ENCODE data around the gene ZNF683. TPM values are rescaled to one million over a fixed set of nuclear protein-coding genes. Genes with fewer than 3 reads are reported as not detected.
A peak's percentile ranks its signal among the peaks of the same experiment; 100 is the strongest.

ZNF683 gene
- total RNA-seq, 1 experiment from 2014 or later: not detected

- DNase-seq (ENCODE audit: low read depth): no peak
- in situ Hi-C loops (cut with HindIII; ENCODE audit: low pct_unique_long_range_greater_than_20kb, low sequenced_read_pairs): no loop called here
Observed at GRCh38 chr1:26323382-26323781, 49.2 kb downstream of the ZNF683 start.

DNA sequence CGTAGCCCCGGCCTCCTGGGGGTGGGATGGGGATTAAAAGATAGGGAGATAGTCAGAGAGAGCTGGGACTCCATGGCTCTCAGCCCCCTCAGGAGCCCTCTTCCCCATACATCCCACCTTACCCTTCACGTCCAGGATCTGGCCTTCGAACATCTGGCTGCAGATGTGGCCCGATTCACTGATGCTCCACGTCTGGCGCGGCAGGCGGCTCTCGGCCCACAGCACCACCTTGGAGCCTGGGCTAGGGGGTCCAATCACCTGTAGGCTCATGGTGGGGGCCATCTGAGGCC, 50.6 kb downstream of the ZNF683 start:
- in situ Hi-C loops (cut with HindIII; ENCODE audit: low pct_unique_long_range_greater_than_20kb, low sequenced_read_pairs): no loop called here
- DNase-seq (ENCODE audit: low read depth): no peak

DNA sequence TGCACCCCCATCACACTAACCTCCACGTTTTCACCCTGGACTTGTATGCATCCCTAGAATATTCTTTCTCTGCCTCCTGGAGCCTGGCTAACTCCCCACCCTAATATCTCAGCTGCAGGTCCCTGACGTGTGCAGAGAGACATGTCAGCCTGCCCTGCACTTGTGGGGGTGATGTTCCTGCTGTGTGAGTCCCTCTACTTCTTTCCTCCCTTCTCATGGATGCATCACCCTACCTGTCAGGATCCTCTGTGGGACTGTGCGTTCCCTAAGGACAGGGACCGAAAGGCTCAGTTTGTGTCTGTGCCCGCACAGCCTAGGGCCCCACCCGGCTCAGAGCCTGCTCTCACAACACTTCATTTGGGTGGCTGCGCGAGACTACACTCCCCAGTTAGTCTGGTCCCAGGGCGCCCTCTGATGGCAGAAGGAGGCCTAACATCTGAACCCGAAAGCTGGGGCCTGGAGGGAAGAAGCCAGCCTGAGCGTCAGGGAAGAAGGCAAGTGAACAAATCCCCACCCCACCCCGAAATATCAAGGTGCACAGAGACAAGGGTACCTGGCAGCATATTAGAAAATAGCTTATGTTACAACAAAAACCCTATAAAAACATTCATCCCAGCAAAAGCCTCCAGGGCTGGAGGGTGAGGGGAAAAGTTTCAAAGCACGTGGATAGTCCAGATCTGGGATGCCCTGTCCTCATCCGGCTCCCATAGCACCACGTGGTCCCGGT, 51.1 kb downstream of the ZNF683 start:
- in situ Hi-C loops (cut with HindIII; ENCODE audit: low pct_unique_long_range_greater_than_20kb, low sequenced_read_pairs): no loop called here
- DNase-seq (ENCODE audit: low read depth): peak; percentile 78

- no peak for DNase-seq (ENCODE audit: low read depth)
- in situ Hi-C loops (cut with HindIII; ENCODE audit: low pct_unique_long_range_greater_than_20kb, low sequenced_read_pairs): no loop called here
Observed at GRCh38 chr1:26320896-26321295, 51.7 kb downstream of the ZNF683 start.

- no peak for DNase-seq (ENCODE audit: low read depth)
- in situ Hi-C loops (cut with HindIII; ENCODE audit: low pct_unique_long_range_greater_than_20kb, low sequenced_read_pairs): no loop called here
Observed at GRCh38 chr1:26318338-26319064, 54.0 kb downstream of the ZNF683 start.

DNA sequence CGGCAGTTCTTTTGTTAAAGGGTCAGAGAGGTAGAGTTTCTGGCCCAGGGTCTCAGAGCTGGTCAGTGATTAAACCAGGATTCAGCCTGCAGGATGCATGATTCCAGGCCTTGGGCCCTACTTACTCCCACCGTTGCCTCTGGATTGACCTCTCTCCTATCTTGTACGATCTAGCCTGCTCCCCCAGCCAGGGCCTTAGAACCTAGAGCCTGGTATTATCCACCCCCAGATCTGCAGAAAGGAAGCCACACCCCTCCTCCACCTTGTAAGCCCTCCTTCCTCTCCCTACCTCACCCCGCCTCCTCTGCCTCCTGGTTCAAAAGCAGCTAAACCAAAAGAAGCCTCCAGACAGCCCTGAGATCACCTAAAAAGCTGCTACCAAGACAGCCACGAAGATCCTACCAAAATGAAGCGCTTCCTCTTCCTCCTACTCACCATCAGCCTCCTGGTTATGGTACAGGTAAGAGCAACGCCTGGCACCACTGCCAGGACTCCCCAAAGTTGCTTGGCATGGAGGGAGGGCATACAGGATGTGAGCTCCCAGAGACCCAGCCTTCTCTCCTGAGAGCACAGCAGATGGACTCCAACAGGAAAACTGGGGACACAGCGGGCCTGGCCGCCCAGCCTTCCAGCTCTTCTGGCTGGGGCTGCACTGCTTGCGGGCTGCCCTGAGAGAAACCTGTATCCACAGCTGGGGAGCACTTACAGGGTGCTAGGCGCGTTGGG, 54.8 kb downstream of the ZNF683 start, which contains the start of gene CD52:
TSS of gene CD52 (plus strand) at position 347 of the 726 bp plus-strand sequence. CDS start at position 407, 60 bp downstream.
- in situ Hi-C loops (cut with HindIII; ENCODE audit: low pct_unique_long_range_greater_than_20kb, low sequenced_read_pairs): no loop called here

GRCh38 chr1:26317146-26317545, 55.4 kb downstream of the ZNF683 start:
- in situ Hi-C loops (cut with HindIII; ENCODE audit: low pct_unique_long_range_greater_than_20kb, low sequenced_read_pairs): no loop called here

More for the DNA sequence above, 54.8 kb downstream of the ZNF683 start, which contains the start of gene CD52:
- DNase-seq (ENCODE audit: low read depth): no peak

GRCh38 chr1:26315874-26316850, 56.4 kb downstream of the ZNF683 start:
- in situ Hi-C loops (cut with HindIII; ENCODE audit: low pct_unique_long_range_greater_than_20kb, low sequenced_read_pairs): no loop called here
- no peak for DNase-seq (ENCODE audit: low read depth)

More at GRCh38 chr1:26317146-26317545, 55.4 kb downstream of the ZNF683 start:
- no peak for DNase-seq (ENCODE audit: low read depth)

- no peak for DNase-seq (ENCODE audit: low read depth)
- in situ Hi-C loops (cut with HindIII; ENCODE audit: low pct_unique_long_range_greater_than_20kb, low sequenced_read_pairs): no loop called here
Observed at GRCh38 chr1:26314501-26314900, 58.0 kb downstream of the ZNF683 start.

Other genes starting within 250 kb of the ZNF683 start
- gene FAM110D, start 213.7 kb downstream of the ZNF683 start, total RNA-seq (2014; rRNA removed; shearing (Covaris generic); ENCODE audit: low replicate concordance): 0.14 TPM in 1 of 2 replicates, not detected in the other
- gene C1orf232, start 203.8 kb downstream of the ZNF683 start, total RNA-seq (2014; rRNA removed; shearing (Covaris generic); ENCODE audit: low replicate concordance): not detected in 2 replicates
- gene ZNF593, start 202.8 kb downstream of the ZNF683 start, total RNA-seq (2014; rRNA removed; shearing (Covaris generic); ENCODE audit: low replicate concordance): 49.8 and 92.3 TPM in 2 replicates
- not detected in 2 replicates for gene ZNF593OS, start 200.9 kb downstream of the ZNF683 start, total RNA-seq (2014; rRNA removed; shearing (Covaris generic); ENCODE audit: low replicate concordance)
- not detected in 2 replicates for gene CNKSR1, start 195.3 kb downstream of the ZNF683 start, total RNA-seq (2014; rRNA removed; shearing (Covaris generic); ENCODE audit: low replicate concordance)
- not detected in 2 replicates for gene CATSPER4, start 182.1 kb downstream of the ZNF683 start, total RNA-seq (2014; rRNA removed; shearing (Covaris generic); ENCODE audit: low replicate concordance)
- 16.7 and 20.8 TPM in 2 replicates for gene CEP85, start 138.6 kb downstream of the ZNF683 start, total RNA-seq (2014; rRNA removed; shearing (Covaris generic); ENCODE audit: low replicate concordance)
- 7.4 and 12.5 TPM in 2 replicates for gene SH3BGRL3, start 92.7 kb downstream of the ZNF683 start, total RNA-seq (2014; rRNA removed; shearing (Covaris generic); ENCODE audit: low replicate concordance)
- 4.2 and 12.1 TPM in 2 replicates for gene UBXN11, start 66.1 kb downstream of the ZNF683 start, total RNA-seq (2014; rRNA removed; shearing (Covaris generic); ENCODE audit: low replicate concordance)
- not detected in 2 replicates for gene CD52, start 54.8 kb downstream of the ZNF683 start, total RNA-seq (2014; rRNA removed; shearing (Covaris generic); ENCODE audit: low replicate concordance)
- 13.2 TPM in 1 of 2 replicates, not detected in the other for gene CRYBG2, start 18.6 kb downstream of the ZNF683 start, total RNA-seq (2014; rRNA removed; shearing (Covaris generic); ENCODE audit: low replicate concordance)
- gene LIN28A, start 38.1 kb upstream of the ZNF683 start, total RNA-seq (2014; rRNA removed; shearing (Covaris generic); ENCODE audit: low replicate concordance): not detected in 2 replicates
- gene DHDDS, start 59.6 kb upstream of the ZNF683 start, total RNA-seq (2014; rRNA removed; shearing (Covaris generic); ENCODE audit: low replicate concordance): 37.7 and 47.0 TPM in 2 replicates
- 570 and 785 TPM in 2 replicates for gene HMGN2, start 99.7 kb upstream of the ZNF683 start, total RNA-seq (2014; rRNA removed; shearing (Covaris generic); ENCODE audit: low replicate concordance)
- gene RPS6KA1, start 157.0 kb upstream of the ZNF683 start, total RNA-seq (2014; rRNA removed; shearing (Covaris generic); ENCODE audit: low replicate concordance): 37.8 and 68.1 TPM in 2 replicates